Prostate gland (tissue), 2 donors: ENCODE measurements around the gene WNT2. TPM values are rescaled to one million over a fixed set of nuclear protein-coding genes. Genes with fewer than 3 reads are reported as not detected.

Source experiments
- DNase-seq: peaks from one replicate; pipeline ENCODE4 v3.0.0-alpha.2; 2019; ENCODE audit warnings: low spot score
- H3K27ac ChIP-seq, 2 donors: fragments of 200-600 bp; sonication (generic); 2 replicates each; pipeline ENCODE4 v1.5.1; 2017 to 2019
- H3K27me3 ChIP-seq: fragments of 200-600 bp; sonication (generic); replicated peaks from 2 replicates; pipeline ENCODE4 v1.5.1; 2019; ENCODE audit not compliant: insufficient read depth
- H3K36me3 ChIP-seq, 2 donors: fragments of 200-600 bp; sonication (generic); 1 replicate in 1 of 2; 2 replicates in 1 of 2; pipeline versions ENCODE4 v1.5.1 to v1.8.1; 2017 to 2019
- H3K4me1 ChIP-seq: fragments of 200-600 bp; sonication (generic); replicated peaks from 2 replicates; pipeline ENCODE4 v1.5.1; 2019
- H3K4me3 ChIP-seq, 2 donors: fragments of 200-600 bp; sonication (generic); 2 replicates each; pipeline ENCODE4 v1.5.1; 2017 to 2019
- H3K9me3 ChIP-seq: fragments of 200-600 bp; sonication (generic); 2 replicates; pipeline ENCODE4 v1.5.1; 2017
- POLR2A ChIP-seq: fragments of 450-650 bp; IDR thresholded peaks from one replicate; pipeline ENCODE4 v1.6.1; 2016; ENCODE audit warnings: antibody characterized with exemption, mild to moderate bottlenecking
- POLR2AphosphoS5 ChIP-seq: sonication (generic); formaldehyde crosslinking; IDR thresholded peaks from one replicate; pipeline ENCODE4 v1.6.1; 2017; ENCODE audit warnings: antibody characterized with exemption
- WGBS: methylation state at CpG from one replicate; pipeline ENCODE4 v1.1.5; 2018; 5-methylcytosine and 5-hydroxymethylcytosine counted together
- intact Hi-C: fragments of 100-400 bp; cut with DNase I; formaldehyde crosslinking; loops from one replicate; pipeline ENCODE4 v1.14.2; 2022
- total RNA-seq, 2 donors: library from RNA; depleted of rRNA; stranded (reverse); fragments of >200 nt; gene quantifications; one replicate each; pipeline ENCODE4 v1.1.0, GENCODE V29; 2016
- TF ChIP-seq, protein P1 (sequence below), 4 experiments: fragments of 200-600 bp in 2 of 4; fragments of 450-650 bp in 2 of 4; sonication (generic) in 2 of 4; IDR thresholded peaks; 1 replicate in 3 of 4; 2 replicates in 1 of 4; pipeline ENCODE4 v1.5.1; 2016 to 2019; ENCODE audit warnings: antibody characterized with exemption in 4 of 4, mild to moderate bottlenecking in 2 of 4, moderate library complexity in 2 of 4

WNT2 gene
- total RNA-seq, 2 donors from 2014 or later = 1.1 to 2.3 TPM

DNA sequence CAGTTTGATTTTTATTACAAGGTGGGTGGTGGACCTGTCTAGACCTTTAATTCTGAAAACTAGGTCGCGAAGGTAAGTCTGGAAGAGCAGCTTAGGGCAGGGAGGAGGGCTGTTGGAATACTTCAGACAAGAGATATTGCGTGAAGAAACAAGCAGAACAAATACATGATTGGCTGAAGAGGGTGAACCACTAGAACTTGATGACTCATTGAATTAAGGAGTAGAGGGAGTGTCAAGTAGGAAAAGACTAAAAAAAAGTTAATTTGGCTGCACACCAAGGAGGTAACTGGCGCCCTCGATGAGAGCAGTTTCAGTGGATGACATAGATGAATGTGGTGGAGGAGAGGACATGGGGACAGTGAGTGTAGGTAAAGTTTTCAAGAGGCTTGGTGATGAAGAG lies 41.3 kb downstream of the WNT2 start:
- Histone ChIP-seq H3K4me3 (no peak overlapping the region), H3K36me3 (no peaks in the 10 kb centered on the region), H3K4me1 (no peaks in the 10 kb centered on the region), H3K27me3 (no peaks in the 10 kb centered on the region), H3K9me3 (no peaks in the 10 kb centered on the region), H3K27ac (no peak overlapping the region)
- intact Hi-C loops = no loop called here
- DNase-seq = no peak
- WGBS = 82% methylated on average over 5 of the region's 5 CpGs
- TF ChIP-seq POLR2A (no peak), POLR2AphosphoS5 (no peak)
- TF ChIP-seq, protein P1, sequence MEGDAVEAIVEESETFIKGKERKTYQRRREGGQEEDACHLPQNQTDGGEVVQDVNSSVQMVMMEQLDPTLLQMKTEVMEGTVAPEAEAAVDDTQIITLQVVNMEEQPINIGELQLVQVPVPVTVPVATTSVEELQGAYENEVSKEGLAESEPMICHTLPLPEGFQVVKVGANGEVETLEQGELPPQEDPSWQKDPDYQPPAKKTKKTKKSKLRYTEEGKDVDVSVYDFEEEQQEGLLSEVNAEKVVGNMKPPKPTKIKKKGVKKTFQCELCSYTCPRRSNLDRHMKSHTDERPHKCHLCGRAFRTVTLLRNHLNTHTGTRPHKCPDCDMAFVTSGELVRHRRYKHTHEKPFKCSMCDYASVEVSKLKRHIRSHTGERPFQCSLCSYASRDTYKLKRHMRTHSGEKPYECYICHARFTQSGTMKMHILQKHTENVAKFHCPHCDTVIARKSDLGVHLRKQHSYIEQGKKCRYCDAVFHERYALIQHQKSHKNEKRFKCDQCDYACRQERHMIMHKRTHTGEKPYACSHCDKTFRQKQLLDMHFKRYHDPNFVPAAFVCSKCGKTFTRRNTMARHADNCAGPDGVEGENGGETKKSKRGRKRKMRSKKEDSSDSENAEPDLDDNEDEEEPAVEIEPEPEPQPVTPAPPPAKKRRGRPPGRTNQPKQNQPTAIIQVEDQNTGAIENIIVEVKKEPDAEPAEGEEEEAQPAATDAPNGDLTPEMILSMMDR (IDR thresholded peaks at IDR 0.05) = no peak

DNA sequence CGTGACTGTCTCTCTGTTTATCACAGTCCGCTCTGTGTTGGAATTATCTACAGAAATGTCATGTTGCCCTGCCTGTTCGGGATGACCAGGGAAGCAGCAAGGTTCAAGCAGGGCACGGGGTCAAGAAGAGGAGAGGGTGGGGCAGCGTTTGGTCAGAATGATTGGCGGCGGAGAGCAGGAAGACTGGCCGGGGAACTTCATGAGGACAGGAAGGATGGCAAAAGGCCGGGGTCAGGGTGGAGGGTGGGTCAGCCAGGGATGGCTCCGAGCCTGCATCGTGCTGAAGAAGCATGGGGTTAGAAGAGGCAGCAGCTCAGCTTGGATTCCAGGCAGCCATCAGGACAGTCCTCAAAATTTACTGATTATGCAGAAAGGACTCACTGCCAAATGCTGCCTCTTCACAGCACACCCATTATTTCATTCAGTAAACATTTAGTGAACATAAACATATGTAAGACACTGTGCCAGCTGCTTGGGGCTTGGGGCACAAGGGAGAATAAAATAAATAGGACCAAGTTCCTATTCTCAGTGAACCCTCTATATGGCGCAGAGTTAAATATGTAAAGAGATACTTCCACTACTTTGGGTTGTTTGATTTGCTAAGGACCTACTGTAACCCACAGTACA lies 42.8 kb downstream of the WNT2 start:
- Histone ChIP-seq H3K27me3 (no peaks in the 10 kb centered on the region), H3K4me1 (no peaks in the 10 kb centered on the region), H3K27ac (no peak overlapping the region), H3K4me3 (no peak overlapping the region), H3K36me3 (no peaks in the 10 kb centered on the region), H3K9me3 (no peaks in the 10 kb centered on the region)
- DNase-seq = no peak
- TF ChIP-seq POLR2A = no peak
- TF ChIP-seq, protein P1 (IDR thresholded peaks at IDR 0.05) = no peak
- TF ChIP-seq POLR2AphosphoS5 = no peak
- 81% methylated on average over 12 of the region's 12 CpGs for WGBS
- intact Hi-C loops = no loop called here

DNA sequence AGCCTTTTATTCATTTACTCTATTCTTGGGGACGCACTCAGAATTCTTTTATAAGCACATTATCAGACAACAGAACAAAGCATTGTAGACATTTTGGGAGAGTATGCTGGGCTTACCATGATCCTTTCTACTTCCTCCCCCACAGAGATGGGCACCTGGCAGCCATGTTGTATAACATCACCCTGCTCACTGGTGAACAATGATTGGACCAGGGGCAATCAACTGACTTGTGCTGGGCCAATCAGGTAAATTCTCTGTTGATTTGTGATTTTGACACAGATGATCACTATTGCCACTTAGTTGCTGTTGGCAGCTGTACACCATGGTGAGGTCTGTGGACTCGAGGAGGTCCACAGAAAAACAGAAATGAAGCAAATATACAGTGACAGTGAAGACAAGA lies 43.7 kb downstream of the WNT2 start:
- intact Hi-C loops = no loop called here
- H3K27ac ChIP-seq = no peak overlapping the region
- H3K4me3 ChIP-seq = no peak overlapping the region
- WGBS = 90% methylated on average over 2 of the region's 2 CpGs
- H3K4me1 ChIP-seq = no peaks in the 10 kb centered on the region
- no peaks in the 10 kb centered on the region for H3K36me3 ChIP-seq
- H3K9me3 ChIP-seq = no peaks in the 10 kb centered on the region
- H3K27me3 ChIP-seq = no peaks in the 10 kb centered on the region
- DNase-seq = no peak
- no peak for TF ChIP-seq POLR2AphosphoS5
- TF ChIP-seq, protein P1 (IDR thresholded peaks at IDR 0.05) = no peak
- TF ChIP-seq POLR2A = no peak

DNA sequence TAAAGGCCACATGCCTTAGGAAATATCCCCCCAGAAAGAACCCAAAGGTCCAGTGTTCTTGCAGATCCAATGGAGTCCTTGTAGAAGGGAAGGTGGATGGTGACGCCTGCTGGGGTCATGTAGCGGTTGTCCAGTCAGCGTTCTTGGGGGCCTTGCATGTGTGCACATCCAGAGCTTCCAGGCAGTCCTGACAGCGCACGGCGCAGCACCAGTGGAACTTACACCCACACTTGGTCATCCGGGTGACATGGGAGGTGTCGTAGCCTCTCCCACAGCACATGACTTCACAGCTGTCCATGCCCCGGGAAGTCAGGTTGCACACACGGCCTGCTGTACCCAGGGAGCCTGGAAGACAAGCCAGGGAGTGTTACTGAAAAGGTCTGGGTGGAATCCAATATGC lies 44.8 kb downstream of the WNT2 start:
- Histone ChIP-seq H3K9me3 (no peaks in the 10 kb centered on the region), H3K27me3 (no peaks in the 10 kb centered on the region), H3K4me3 (no peak overlapping the region), H3K4me1 (peaks cover 4% of the 10 kb centered on the region), H3K27ac (no peak overlapping the region), H3K36me3 (no peaks in the 10 kb centered on the region)
- 85% methylated on average over 7 of the region's 10 CpGs for WGBS
- no peak for DNase-seq
- intact Hi-C loops = no loop called here
- TF ChIP-seq, protein P1 (IDR thresholded peaks at IDR 0.05) = no peak
- TF ChIP-seq POLR2AphosphoS5 (no peak), POLR2A (no peak)

DNA sequence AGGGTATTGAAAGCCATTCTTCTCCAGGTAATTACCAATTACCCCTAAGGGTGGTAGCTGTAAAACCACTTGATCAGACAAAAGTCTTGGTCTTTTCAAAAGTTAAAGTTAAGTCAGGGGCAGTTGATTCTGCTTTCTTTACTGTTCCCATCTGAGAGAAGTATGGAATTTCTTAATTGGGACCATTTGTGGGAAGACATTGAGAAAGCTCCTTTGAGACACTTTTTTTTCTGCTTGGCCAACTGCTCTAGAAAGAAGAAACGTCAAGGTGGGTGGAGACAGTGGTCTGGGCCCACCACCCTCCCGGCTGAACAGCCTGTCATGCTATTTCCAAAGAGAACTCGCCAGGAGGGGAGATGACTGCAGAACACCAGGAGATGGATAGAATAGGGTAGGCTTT lies 45.3 kb downstream of the WNT2 start:
- no peaks in the 10 kb centered on the region for H3K9me3 ChIP-seq
- H3K27me3 ChIP-seq = no peaks in the 10 kb centered on the region
- H3K4me1 ChIP-seq = peaks cover 4% of the 10 kb centered on the region
- no peaks in the 10 kb centered on the region for H3K36me3 ChIP-seq
- intact Hi-C loops = no loop called here
- H3K27ac ChIP-seq = no peak overlapping the region
- 65% methylated on average over 3 of the region's 3 CpGs for WGBS
- no peak overlapping the region for H3K4me3 ChIP-seq
- no peak for DNase-seq
- TF ChIP-seq POLR2AphosphoS5 = no peak
- TF ChIP-seq POLR2A = no peak
- TF ChIP-seq, protein P1 (IDR thresholded peaks at IDR 0.05) = no peak
